ENCODE results near the gene ALDH16A1.

Gene ALDH16A1

GRCh38 chr19:49475191-49475917 is 22.3 kb downstream of the ALDH16A1 start:
- H3K9ac ChIP-seq (ENCODE audit: low read depth, low read length, poor library complexity, severe bottlenecking): peak overlapping the region; percentile 85
- peak overlapping the region; percentile 90 for H3K4me3 ChIP-seq (ENCODE audit: low read length, poor library complexity, severe bottlenecking)
- H3K4me2 ChIP-seq (ENCODE audit: low read depth, low read length, poor library complexity, severe bottlenecking): peak overlapping the region; percentile 100
- H3K9me2 ChIP-seq (replicated peaks; ENCODE audit: low read depth, low read length): no peaks in the 10 kb centered on the region
- TF ChIP-seq EZH2phosphoT487 (IDR thresholded peaks at IDR 0.05; ENCODE audit: borderline replicate concordance): no peak
- TF ChIP-seq CTCF (conservative IDR thresholded peaks at IDR 0.05; ENCODE audit: low read length): no peak
- H3F3A ChIP-seq (ENCODE audit: low read depth): peaks cover 10% of the 10 kb centered on the region
- H2AFZ ChIP-seq (ENCODE audit: low read length): no peak overlapping the region
- H3K4me1 ChIP-seq (ENCODE audit: insufficient read depth, low read length, poor library complexity, severe bottlenecking): peaks cover 43% of the 10 kb centered on the region
- H3K9me3 ChIP-seq (ENCODE audit: insufficient read depth, low read depth, low read length): no peaks in the 10 kb centered on the region
- H3K79me2 ChIP-seq (ENCODE audit: insufficient read depth, low read length): no peaks in the 10 kb centered on the region
- no peaks in the 10 kb centered on the region for H3K27me3 ChIP-seq (ENCODE audit: insufficient read depth, low read length, poor library complexity, severe bottlenecking)
- no peaks in the 10 kb centered on the region for H3K36me3 ChIP-seq (ENCODE audit: insufficient read depth, low read length)
- no peaks in the 10 kb centered on the region for H4K20me1 ChIP-seq (ENCODE audit: insufficient read depth, low read length, poor library complexity, severe bottlenecking)

- peak; percentile 81 for TF ChIP-seq CTCF (conservative IDR thresholded peaks at IDR 0.05; ENCODE audit: low read length)
- TF ChIP-seq EZH2phosphoT487 (IDR thresholded peaks at IDR 0.05; ENCODE audit: borderline replicate concordance): no peak
- Histone ChIP-seq H3K9me2 (replicated peaks; ENCODE audit: low read depth, low read length) (no peaks in the 10 kb centered on the region), H2AFZ (ENCODE audit: low read length) (no peak overlapping the region), H4K20me1 (ENCODE audit: insufficient read depth, low read length, poor library complexity, severe bottlenecking) (no peaks in the 10 kb centered on the region), H3K27me3 (ENCODE audit: insufficient read depth, low read length, poor library complexity, severe bottlenecking) (no peaks in the 10 kb centered on the region), H3K9me3 (ENCODE audit: insufficient read depth, low read depth, low read length) (no peaks in the 10 kb centered on the region), H3K4me1 (ENCODE audit: insufficient read depth, low read length, poor library complexity, severe bottlenecking) (peaks cover 34% of the 10 kb centered on the region), H3K4me2 (ENCODE audit: low read depth, low read length, poor library complexity, severe bottlenecking) (peak overlapping the region; percentile 100), H3F3A (ENCODE audit: low read depth) (0 out of 2 replicates have a peak, but pooled peaks cover 2% of the 10 kb centered on the region), H3K9ac (ENCODE audit: low read depth, low read length, poor library complexity, severe bottlenecking) (peak overlapping the region; percentile 37), H3K4me3 (ENCODE audit: low read length, poor library complexity, severe bottlenecking) (peak overlapping the region; percentile 44), H3K79me2 (ENCODE audit: insufficient read depth, low read length) (no peaks in the 10 kb centered on the region), H3K36me3 (ENCODE audit: insufficient read depth, low read length) (no peaks in the 10 kb centered on the region)
These were observed 23.2 kb downstream of the ALDH16A1 start for GRCh38 chr19:49475995-49476880.

- Histone ChIP-seq H3K9ac (ENCODE audit: low read depth, low read length, poor library complexity, severe bottlenecking) (no peak overlapping the region), H3K9me3 (ENCODE audit: insufficient read depth, low read depth, low read length) (no peaks in the 10 kb centered on the region), H3K36me3 (ENCODE audit: insufficient read depth, low read length) (no peaks in the 10 kb centered on the region), H3K27me3 (ENCODE audit: insufficient read depth, low read length, poor library complexity, severe bottlenecking) (no peaks in the 10 kb centered on the region), H3F3A (ENCODE audit: low read depth) (0 out of 2 replicates have a peak, but pooled peaks cover 2% of the 10 kb centered on the region), H3K9me2 (replicated peaks; ENCODE audit: low read depth, low read length) (no peaks in the 10 kb centered on the region), H3K79me2 (ENCODE audit: insufficient read depth, low read length) (no peaks in the 10 kb centered on the region), H3K4me3 (ENCODE audit: low read length, poor library complexity, severe bottlenecking) (no peak overlapping the region), H3K4me1 (ENCODE audit: insufficient read depth, low read length, poor library complexity, severe bottlenecking) (peaks cover 10% of the 10 kb centered on the region), H3K4me2 (ENCODE audit: low read depth, low read length, poor library complexity, severe bottlenecking) (no peak overlapping the region), H2AFZ (ENCODE audit: low read length) (no peak overlapping the region), H4K20me1 (ENCODE audit: insufficient read depth, low read length, poor library complexity, severe bottlenecking) (no peaks in the 10 kb centered on the region)
- no peak for TF ChIP-seq CTCF (conservative IDR thresholded peaks at IDR 0.05; ENCODE audit: low read length)
- TF ChIP-seq EZH2phosphoT487 (IDR thresholded peaks at IDR 0.05; ENCODE audit: borderline replicate concordance): no peak
These were observed 27.1 kb downstream of the ALDH16A1 start for GRCh38 chr19:49479975-49480628.

Measured in Loucy (cell line).